ENCODE data around the gene PCDHGA10. TPM values are rescaled to one million over a fixed set of nuclear protein-coding genes. Genes with fewer than 3 reads are reported as not detected.
A peak's percentile ranks its signal among the peaks of the same experiment; 100 is the strongest.

PCDHGA10 gene
- total RNA-seq, 2 experiments from 2014 or later = 0.08 TPM; not detected in 1

- CTCF ChIA-PET = interaction anchor here (1.9 to 3.0 kb wide), 2 partner anchors 114 to 159 kb away, joined by 10 to 11 read pairs; no protein-coding TSS in a partner anchor
- no peak for TF ChIP-seq CTCF (IDR thresholded peaks at IDR 0.05)
- peaks cover 32 to 56% of the 10 kb centered on the region in 2 experiments for H3K9me3 ChIP-seq (ENCODE audit: control insufficient read depth in 1 of 2, insufficient read depth in 1 of 2, low read length in 2 of 2)
- Mint-ChIP-seq H3K27me3 (peaks cover 80% of the 10 kb centered on the region), H3K4me3 (no peak overlapping the region), H3K36me3 (ENCODE audit: low read depth) (peaks cover 26% of the 10 kb centered on the region), H3K9me3 (peaks cover 7% of the 10 kb centered on the region), H3K27ac (no peak overlapping the region), H3K4me1 (ENCODE audit: low read depth) (peaks cover 3% of the 10 kb centered on the region)
- POLR2A ChIA-PET = no interaction called here
- H3K4me1 ChIP-seq (ENCODE audit: insufficient read depth, low read length) = no peaks in the 10 kb centered on the region
- intact Hi-C loops (cut with DNase I, micrococcal nuclease) = no loop called here
- no peaks in the 10 kb centered on the region for H3K36me3 ChIP-seq (ENCODE audit: insufficient read depth, low read length)
- DNase-seq = no peak
- H3K27ac ChIP-seq (ENCODE audit: low read depth in 1 of 2, low read length in 2 of 2) = no peak overlapping the region
- no peak overlapping the region for H3K4me3 ChIP-seq (ENCODE audit: low read length)
- peaks cover 55 to 80% of the 10 kb centered on the region in 2 experiments for H3K27me3 ChIP-seq (ENCODE audit: control insufficient read depth in 1 of 2, insufficient read depth in 2 of 2, low read length in 2 of 2)
- ATAC-seq (ENCODE audit: poor library complexity) = no peak
These were observed 14.2 kb upstream of the PCDHGA10 start for GRCh38 chr5:141398608-141399007.

- DNase-seq (no peak), ATAC-seq (ENCODE audit: poor library complexity) (no peak)
- H3K27ac ChIP-seq (ENCODE audit: low read depth in 1 of 2, low read length in 2 of 2) = no peak overlapping the region
- no peak for TF ChIP-seq CTCF (IDR thresholded peaks at IDR 0.05)
- H3K36me3 ChIP-seq (ENCODE audit: insufficient read depth, low read length) = no peaks in the 10 kb centered on the region
- H3K4me3 ChIP-seq (ENCODE audit: low read length) = no peak overlapping the region
- no peak overlapping the region for H3K4me3 Mint-ChIP-seq
- H3K9me3 Mint-ChIP-seq = peaks cover 8% of the 10 kb centered on the region
- H3K36me3 Mint-ChIP-seq (ENCODE audit: low read depth) = peaks cover 35% of the 10 kb centered on the region
- POLR2A ChIA-PET = no interaction called here
- peaks cover 30 to 52% of the 10 kb centered on the region in 2 experiments for H3K9me3 ChIP-seq (ENCODE audit: control insufficient read depth in 1 of 2, insufficient read depth in 1 of 2, low read length in 2 of 2)
- no peaks in the 10 kb centered on the region for H3K4me1 ChIP-seq (ENCODE audit: insufficient read depth, low read length)
- peaks cover 3% of the 10 kb centered on the region for H3K4me1 Mint-ChIP-seq (ENCODE audit: low read depth)
- CTCF ChIA-PET = no interaction called here
- no peak overlapping the region for H3K27ac Mint-ChIP-seq
- H3K27me3 Mint-ChIP-seq = peaks cover 82% of the 10 kb centered on the region
- intact Hi-C loops (cut with DNase I, micrococcal nuclease) = no loop called here
- H3K27me3 ChIP-seq (ENCODE audit: control insufficient read depth in 1 of 2, insufficient read depth in 2 of 2, low read length in 2 of 2) = peaks cover 55 to 82% of the 10 kb centered on the region in 2 experiments
These were observed 13.1 kb upstream of the PCDHGA10 start for GRCh38 chr5:141399555-141400258.

- Mint-ChIP-seq H3K4me3 (peak within 1 kb of the TSS; percentile 77), H3K36me3 (ENCODE audit: low read depth) (peaks cover 29% of the 10 kb centered on the region), H3K4me1 (ENCODE audit: low read depth) (peaks cover 3% of the 10 kb centered on the region), H3K27ac (no peak within 1 kb of the TSS), H3K27me3 (peaks cover 77% of the 10 kb centered on the region), H3K9me3 (peaks cover 5% of the 10 kb centered on the region)
- no peak for TF ChIP-seq CTCF (IDR thresholded peaks at IDR 0.05)
- CTCF ChIA-PET = no interaction called here
- Histone ChIP-seq H3K4me1 (ENCODE audit: insufficient read depth, low read length) (no peaks in the 10 kb centered on the region), H3K4me3 (ENCODE audit: low read length) (no peak within 1 kb of the TSS), H3K36me3 (ENCODE audit: insufficient read depth, low read length) (no peaks in the 10 kb centered on the region), H3K27ac (ENCODE audit: low read depth in 1 of 2, low read length in 2 of 2) (no peak within 1 kb of the TSS), H3K9me3 (ENCODE audit: control insufficient read depth in 1 of 2, insufficient read depth in 1 of 2, low read length in 2 of 2) (peaks cover 44 to 50% of the 10 kb centered on the region in 2 experiments), H3K27me3 (ENCODE audit: control insufficient read depth in 1 of 2, insufficient read depth in 2 of 2, low read length in 2 of 2) (peaks cover 51 to 82% of the 10 kb centered on the region in 2 experiments)
- intact Hi-C loops (cut with DNase I, micrococcal nuclease) = no loop called here
- POLR2A ChIA-PET = no interaction called here
- peak in 2 of 14 experiments; percentile 26 for DNase-seq
- ATAC-seq (ENCODE audit: poor library complexity) = no peak
These were observed 10.1 kb upstream of the PCDHGA10 start, which contains the start of gene PCDHGA9 for GRCh38 chr5:141402553-141403243. PCDHGA9 (plus strand) TSS chr5:141402778; CDS start chr5:141402953, 175 bp downstream.
